ENCODE data around the gene TVP23B.
A peak's percentile ranks its signal among the peaks of the same experiment; 100 is the strongest.
"Not testable (repeated sequence)": the region's sequence is repeated elsewhere in the genome, so short reads cannot be mapped to it uniquely, and the experiment has no call there.

The TVP23B gene

DNA sequence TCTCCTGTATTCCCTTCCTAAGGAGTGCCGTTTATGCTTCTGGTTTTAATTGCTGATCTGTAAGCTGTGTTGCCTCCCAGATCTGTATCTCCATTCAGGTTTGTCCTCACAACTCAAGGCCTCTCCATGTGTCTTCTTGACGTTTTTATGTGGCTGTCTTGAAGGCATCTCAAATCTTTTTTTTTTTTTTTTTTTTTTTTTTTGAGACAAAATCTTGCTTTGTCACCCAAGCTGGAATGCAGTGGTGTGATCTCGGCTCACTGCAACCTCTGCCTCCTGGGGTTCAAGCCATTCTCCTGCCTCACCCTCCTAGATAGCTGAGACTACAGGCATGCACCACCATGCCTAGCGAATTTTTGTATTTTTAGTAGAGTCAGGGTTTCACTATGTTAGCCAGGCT is 13.9 kb downstream of the TVP23B start:
- not testable (repeated sequence) for DNase-seq

DNA sequence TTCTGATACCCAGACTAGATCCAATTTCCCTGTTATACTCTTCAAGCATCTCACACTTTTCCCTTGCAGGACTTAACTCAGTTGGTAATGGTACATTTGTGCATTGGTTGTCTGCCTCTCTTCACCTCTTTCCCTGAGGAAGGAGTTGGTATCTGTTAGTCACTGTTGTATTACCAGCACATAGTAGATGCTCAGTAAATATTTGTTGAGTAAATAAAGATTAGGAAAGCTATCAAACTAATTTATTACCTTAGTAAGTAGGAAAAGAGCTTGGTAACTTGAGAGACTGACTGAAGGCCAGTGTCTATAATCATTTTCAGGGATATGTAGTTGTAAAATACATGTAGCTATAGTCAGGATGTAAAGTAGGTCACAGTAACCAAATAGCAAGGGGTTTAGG is 15.9 kb downstream of the TVP23B start:
- not testable (repeated sequence) for DNase-seq

DNA sequence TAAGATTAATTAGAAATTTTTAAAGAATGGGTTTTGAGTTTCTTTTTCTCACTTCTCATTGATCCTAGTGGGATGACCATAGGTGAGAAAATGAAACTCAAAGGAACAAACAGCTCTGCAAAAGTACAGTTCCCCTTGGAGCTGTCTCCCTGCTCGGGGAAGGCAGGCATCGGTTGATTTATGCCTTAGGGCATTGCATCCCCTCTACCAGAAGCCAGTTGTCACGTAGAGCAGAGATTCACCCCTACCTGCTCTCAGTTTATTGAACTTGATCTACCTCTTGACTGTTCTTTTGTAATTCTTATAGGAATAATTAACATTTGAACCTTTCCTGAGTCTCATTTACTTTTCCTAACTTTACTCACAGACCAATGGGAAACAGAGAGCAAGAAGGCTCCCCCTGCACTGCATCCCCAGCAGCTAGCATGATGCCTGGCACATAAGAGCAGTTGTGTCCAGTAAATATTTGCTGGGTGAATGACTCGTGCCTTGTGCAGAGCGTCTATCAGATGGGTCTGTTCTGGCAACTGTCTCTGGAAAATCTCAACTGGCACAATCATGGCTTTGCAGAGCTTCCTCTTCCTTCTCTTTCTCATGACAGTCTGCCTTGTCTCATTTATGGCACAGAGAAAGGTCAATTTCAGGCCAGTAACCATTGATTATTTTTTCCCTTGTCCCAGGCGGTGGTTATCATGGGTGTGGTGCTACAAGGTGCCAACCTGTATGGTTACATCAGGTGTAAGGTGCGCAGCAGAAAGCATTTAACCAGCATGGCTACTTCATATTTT is 22.7 kb downstream of the TVP23B start:
- DNase-seq: not testable (repeated sequence)

DNA sequence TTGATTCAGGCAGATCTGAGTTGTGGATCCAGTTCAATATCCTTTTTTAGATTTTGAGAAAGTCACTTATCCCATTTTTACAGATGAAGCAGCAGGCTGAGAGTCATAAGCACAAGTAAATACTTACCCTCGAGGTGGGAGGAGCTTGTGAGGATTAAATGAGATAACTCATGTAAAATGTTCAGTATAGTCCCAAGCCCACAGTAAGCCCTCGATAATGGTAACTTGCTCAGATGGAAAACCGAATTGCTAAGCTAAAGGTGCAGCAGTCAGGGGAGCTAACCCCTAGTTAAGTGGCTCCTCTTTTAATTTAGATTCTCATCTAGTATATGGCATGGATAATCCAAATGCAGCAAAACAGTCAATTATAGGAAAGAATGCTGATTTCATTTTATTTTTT is 34.9 kb downstream of the TVP23B start:
- not testable (repeated sequence) for DNase-seq

DNA sequence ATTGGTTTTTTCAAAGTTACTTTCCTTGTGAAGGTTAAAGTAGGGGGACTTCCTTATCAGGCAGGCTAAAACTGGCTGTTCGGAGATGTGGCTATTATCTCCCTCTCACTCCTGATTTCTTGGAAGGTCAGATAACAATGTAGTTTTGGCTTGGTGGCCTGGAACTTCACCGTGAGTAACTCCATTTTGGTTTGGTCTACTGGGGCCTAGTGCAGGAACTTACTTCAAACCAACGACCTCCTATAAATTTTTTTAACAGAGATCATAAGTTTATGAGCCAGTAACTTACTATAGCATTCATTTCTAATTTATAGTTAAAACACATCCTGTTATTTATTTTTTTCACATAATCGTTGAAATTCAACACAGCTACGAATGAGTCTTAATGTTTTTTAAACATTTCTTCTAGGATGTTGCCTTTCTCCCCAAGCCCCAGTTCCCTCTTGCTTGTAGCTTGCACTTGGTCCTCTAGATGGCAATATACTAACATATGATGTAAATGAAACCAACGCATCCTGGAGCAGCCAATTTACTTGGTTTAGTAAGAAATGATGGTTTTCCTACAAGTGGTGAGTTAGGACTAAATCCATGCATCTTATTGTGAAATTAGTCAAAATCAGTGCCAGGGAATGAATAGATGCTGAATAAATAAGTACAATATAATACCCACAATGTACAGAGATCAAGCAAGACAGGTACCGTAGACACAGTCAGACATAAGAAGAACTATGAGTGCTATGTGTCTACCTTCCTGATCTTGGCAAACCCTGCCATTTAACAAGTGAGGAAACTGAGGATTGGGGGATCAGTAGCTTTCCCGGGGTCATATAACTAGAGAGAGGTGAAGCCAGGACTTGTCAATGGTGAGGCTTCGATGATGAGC is 35.7 kb downstream of the TVP23B start:
- not testable (repeated sequence) for DNase-seq

DNA sequence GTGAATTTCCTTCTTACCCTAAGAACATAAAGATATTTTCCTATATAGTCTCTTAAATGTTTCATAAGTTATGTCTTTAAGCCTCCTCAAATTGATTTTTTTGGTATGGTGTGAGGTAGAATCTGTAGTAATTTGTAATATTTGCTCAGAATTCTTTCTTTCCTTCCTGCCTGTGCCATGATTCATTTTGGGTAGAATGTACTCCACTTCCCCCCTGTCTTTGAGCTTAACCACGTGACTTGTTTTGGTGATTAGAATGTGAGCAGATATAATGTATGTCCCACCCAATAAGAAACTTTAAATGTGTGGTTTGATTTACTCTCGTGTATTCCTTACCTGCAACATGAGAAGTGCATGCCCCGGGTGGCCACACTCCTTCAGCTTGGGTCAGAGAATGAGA is 40.4 kb downstream of the TVP23B start:
- not testable (repeated sequence) for DNase-seq

DNA sequence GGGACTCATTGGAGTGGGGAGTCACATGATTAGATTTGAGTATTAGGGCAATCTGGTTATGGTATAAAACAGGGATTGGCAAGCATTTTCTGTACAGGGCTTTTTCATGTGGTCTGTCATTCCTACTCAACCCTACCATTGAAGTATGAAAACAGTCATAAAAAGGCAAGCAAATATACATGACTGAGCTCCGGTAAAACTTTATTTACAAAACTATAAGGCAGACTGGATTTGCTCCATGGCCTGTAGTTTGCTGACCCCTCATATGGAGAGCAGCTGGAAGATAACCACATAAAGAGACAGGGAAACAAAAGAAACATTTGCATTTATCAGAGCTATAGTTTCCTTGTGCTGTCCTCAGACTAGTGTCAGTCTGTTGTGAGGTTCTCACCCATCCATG is 46.6 kb downstream of the TVP23B start:
- not testable (repeated sequence) for DNase-seq

DNA sequence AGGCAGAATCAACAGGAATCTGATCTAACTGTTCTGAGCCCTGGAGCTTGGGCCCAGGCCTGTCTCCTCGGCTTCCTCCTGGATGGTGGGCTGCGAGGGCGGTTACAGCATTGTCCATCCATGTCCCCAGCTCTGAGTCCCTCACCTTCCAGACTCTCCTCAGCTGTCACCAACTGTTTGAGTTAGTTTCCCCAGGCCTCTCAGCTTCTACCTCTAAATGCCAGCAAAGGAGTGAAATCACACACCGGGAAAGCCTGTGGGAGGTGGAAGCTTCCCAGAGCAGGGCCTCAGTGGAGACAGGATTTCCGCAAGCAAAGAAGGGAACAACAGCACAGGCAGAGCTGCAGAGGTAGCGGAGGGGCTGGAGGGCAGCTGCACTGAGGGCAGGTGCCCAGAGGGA is 67.5 kb downstream of the TVP23B start:
- DNase-seq: no peak

DNA sequence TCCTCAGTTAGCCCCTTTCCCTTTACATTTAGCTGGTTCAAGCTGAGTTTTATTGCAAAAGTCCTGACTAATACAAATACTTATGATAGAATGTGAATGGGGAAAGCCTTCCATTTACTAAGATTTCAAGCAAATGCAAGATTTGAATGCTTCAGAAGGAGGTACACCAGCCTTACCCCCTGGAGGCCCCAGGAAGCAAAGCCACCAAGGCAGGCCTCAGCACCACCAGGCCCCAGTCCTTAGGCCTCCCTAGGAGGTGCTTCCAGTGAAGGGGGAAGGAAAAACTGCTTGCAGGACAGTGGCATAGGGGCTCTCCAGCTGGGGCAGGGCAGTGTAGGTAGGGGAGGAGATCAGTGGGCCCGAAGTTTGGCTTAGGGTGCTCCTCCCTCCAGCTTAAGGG is 69.7 kb downstream of the TVP23B start:
- DNase-seq: no peak

DNA sequence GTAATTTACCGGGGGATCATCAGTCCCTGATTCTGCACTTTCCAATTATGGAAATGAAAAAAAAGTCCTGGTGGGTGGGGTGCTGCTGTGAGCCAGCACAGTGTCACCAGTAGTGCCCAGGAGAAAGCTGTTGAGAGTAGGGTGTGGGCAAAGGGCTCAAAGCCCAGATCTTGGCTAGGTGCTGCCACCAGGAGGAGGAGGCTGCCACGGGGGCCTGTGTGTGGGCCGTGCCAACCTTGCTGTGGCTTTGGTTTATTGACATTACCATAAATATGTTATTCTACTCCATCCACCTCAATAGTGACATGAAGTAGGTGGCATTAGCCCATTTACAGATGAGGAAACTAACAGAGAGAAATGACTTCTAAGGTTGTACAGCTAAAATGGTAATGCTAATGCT is 70.2 kb downstream of the TVP23B start:
- DNase-seq: no peak

DNA sequence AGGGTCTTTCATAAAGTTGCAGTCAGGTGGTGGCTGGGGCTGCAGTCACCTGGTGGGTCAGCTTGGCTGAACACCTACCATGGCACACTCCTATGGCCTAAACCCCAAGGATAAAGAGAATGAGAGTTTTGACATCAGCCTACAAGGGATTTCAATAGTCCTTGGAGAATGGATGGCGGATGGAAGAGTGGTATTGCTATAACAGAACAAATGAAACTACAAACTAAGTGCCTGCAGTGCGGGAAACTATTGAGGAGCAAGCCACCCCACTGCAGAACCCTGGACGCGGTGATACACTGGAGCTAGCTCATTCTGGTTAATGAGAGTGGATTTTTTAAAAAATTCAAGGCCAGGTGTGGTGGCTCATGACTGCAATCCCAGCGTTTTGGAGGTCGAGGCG is 74.0 kb downstream of the TVP23B start:
- DNase-seq: no peak

DNA sequence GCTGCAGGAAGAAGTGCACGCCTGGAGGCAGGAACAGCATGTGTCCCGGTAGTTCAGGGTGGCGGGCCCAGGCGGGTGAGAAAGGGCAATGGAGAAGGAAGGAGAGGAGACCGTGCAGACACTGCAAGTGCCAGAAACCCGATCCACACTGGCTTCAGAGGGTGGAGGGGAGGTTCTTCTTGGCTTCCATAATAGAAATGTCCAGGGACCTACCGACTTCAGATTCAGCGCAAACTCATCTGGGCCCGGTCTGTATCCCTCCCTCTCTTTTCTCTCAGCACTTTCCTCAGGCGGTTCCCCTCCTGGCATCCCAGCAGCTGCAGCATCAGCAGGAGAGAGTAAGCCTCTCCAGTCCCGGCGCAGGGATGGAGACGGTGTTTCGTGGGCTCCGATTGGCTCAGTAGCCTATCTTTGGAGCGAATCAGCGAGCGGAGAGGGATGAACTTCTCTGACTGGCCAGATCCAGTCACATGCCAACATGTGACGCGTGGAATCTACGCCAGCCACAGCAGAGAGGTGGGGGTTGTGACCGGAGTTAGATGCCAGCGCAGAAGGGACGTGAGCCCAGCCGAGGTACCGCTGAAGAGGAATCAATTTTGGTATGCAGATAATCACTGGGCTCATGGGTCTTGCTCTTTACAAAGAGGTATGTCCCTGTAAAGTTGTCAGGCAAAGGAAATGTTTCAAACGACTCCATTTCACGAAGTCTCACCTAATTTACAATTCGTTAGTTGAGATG is 75.0 kb downstream of the TVP23B start:
- DNase-seq: peak; percentile 90

All from activated CD8-positive, alpha-beta memory T cell treated with anti-CD3 and anti-CD28 coated beads, Interleukin-2, amount 50 U/mL, for 48 hours (primary cell).